KG1 (cell line): ENCODE results near the gene TPRG1.

Experiments used
- DNase-seq: peaks from one replicate; lab custom pipeline; 2025; lab: John Stamatoyannopoulos, UW

The TPRG1 gene

DNA sequence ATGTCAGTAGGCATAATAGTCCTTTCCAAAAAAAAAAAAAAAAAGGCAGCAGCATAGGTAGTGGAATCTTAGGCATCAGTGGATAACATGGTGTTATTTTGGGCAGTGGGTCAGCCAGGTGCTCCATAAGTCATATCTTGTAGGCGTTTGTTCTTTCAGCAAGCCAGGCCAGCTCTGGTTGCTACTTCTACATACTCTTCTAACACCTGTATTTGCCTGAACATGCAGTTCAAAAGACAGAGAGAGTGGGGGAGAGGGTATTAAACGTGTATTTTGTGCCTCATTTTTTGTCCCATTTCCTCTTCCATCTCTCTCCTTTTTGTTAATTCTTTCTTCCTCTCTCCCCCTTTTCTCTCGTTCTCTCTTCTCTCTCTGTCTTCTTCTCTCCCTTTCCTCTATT lies 110.4 kb downstream of the TPRG1 start:
- DNase-seq, result no peak

DNA sequence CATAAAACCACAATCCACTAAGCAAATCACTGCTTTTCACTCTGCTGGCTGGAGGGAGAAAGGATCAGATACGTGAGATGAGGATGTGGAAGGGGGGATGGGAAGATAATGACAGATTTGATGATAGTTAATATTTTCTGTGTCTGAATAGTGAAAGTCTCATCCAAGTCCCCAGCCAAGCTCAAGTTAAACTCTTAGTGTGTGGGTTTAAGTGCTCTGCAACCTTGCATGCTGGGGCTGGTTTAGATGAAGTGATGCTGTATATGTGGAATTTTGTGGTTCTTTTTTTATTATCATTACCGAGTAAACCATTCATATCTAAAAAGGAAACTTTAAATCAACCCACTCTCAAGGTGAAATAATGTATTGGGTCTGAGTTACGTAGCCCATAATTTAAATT lies 111.0 kb downstream of the TPRG1 start:
- DNase-seq, result no peak

DNA sequence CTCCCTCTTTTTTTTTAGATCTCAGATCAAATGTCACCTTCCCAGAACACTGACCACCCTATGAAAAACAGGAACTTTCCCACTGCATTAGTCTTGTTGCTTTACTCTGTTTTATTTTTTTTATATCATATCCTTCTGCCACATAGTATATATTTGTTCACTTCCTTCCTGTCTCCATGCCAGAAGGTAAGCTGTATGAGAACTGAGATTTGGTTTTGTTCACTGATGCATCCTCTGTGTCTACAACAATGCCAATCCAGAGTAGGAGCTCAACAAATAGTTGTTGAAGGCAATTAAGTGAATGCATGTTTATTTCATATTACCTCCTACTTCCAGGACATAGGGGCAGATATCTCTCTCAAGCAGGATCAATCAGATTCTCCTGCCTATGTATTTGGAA lies 114.4 kb downstream of the TPRG1 start:
- no peak for DNase-seq

DNA sequence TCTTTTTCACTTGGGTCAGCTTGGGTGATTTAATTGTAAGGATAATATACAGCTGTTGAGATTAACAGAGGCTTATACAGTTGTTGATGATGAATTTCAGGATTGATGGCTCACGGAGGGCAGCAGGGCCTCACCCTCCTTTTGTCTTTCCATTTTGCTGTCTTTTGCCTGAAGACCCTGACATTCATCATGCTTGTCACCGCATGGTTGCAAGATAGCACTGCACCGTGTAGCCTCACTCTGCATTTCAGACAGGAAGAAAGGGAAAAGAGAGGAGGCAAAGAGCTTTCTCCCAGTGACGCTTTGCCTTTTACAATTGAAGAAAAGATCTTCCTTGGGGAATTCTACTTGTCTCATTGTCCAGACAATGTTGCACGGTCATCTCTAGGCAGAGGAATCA lies 115.1 kb downstream of the TPRG1 start:
- no peak for DNase-seq

DNA sequence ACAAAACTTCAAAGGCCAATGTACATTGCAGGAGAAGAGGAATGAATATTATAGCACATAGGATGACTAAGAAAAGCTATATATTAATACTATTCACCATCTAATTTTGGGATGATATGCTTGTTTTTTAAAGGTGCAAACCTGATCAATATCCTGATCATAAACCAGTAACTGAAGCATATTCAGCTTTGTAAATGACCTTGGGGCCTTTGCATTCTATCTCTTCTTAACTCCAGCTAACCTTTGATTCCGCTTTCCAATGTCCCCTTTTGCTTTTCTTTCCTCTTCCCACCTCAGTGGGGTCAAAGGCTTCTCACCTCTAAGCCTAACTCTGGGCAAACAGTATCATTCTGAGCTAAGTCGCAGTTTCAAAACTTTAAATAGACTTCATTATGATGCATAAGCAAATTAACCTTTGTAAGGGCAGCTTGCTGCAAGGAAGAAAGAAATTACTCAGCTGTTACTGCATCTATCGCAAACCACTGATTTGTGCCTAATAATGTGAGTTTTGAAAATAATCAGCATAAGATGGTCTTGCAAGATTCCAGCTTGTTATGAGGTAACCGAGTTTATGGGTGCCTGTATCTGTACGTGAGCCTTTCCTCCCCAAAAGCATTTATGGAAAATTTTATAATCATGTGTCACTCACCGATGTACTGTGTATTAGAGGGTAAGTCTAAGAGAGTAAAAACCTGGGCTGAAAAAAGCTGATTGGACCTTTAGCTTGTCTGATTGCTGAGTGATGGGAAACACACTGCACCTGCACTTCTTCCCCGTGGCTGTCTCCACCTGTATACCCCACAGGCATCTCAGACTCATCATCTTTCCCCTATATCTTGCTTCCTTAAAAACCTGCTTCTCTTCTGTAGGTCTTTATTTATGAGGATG lies 116.8 kb downstream of the TPRG1 start:
- DNase-seq, result no peak

- DNase-seq, result no peak
Observed at GRCh38 chr3:189289251-189289650, 117.5 kb downstream of the TPRG1 start.

DNA sequence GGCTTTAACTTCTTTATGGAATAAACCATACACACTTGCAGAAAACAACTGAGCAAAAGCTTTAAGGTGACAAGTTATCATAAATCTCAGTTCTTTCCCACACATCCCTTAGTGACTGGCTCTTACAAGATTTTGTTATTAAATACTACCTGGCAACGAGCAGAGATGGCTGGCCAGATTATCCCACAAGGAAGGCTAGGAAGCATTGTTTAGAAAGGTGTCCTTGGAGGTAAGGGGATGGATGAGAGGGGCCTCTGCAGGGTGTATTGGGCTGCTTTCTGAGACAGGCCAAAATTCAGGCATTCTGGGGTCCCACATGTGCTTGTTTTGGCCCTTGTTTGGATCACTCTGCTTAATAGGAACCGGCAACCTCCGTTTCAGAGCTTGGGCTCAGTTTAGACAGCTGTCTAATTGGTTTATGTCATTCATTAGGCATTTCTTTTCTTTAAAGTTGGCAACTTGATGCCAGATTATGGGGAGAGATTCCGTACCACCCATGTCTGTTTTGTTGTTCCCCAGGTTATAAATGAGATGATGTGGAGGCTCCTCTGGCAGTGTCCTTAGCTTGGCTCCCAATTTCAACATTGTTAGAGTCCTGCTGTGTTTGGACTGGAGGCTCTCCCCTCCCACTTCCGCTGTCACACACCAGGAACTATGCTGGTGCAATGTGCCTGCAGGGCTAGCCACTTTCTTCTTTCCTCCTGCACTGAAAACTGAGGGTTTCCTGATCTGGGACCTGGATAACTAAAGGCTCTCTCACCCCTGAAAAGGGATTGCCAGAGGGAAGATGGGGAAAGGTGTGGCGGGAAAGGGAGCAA lies 121.1 kb downstream of the TPRG1 start:
- no peak for DNase-seq

GRCh38 chr3:189294649-189295048 lies 122.9 kb downstream of the TPRG1 start:
- no peak for DNase-seq

DNA sequence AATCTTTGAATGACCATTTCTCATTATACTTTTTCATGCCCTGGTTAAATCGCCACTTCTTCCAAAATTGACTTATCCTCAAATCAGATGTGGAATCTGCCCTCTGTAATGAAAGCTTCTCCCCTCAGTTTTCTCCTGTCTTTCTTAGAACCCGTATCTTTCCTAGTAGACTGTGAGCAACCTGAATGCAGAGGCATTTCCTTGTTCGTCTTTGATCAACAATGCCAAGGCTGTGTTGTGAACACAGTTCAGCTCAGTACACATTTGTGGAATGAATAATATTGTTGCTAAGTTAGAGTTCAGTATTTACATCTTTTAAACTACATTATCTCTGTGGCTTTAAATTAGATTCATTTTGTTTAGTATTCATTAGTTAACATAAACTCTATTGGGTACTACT lies 123.3 kb downstream of the TPRG1 start:
- no peak for DNase-seq

- DNase-seq, result no peak
Observed at GRCh38 chr3:189297932-189298331, 126.2 kb downstream of the TPRG1 start.

GRCh38 chr3:189298469-189299375 lies 127.0 kb downstream of the TPRG1 start:
- no peak for DNase-seq

- no peak for DNase-seq
Observed at GRCh38 chr3:189300345-189300744, 128.6 kb downstream of the TPRG1 start.

DNA sequence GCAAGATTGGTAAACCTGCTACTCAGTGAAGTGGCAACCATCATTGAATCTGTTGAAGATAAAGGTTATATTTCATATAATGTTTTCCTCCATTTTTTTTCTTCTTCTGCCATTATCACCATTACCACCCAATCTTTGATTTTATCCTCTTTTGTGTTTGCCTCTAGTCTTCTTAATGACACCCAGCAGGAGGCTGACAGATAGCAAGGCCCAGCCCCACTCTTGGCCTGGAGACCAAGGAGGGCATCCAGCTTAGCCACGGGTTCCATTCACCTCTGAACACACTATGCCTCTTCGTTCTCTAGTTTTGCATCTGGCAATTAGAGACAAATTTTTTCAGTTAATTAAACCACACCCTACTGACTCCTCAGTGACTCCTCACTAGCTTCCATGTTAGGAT lies 129.7 kb downstream of the TPRG1 start:
- no peak for DNase-seq

DNA sequence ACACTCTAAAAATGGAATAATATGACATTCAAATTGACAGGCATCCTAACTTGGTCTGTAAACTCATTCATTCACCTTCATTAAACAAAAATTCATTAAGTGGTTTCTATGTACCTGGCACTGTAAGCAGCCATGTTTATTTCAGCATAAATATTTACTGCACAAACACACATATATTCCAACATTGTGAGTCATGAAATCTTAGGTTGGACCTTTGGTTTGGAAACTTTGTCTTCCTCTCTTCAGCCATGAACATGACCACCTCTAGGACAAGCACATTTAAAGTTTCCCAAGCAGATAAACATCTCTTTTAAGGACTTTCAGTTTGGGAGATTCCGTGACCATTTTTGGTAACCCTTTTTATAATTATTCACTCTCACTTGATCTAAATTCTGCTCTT lies 131.8 kb downstream of the TPRG1 start:
- no peak for DNase-seq

GRCh38 chr3:189304465-189305351 lies 132.9 kb downstream of the TPRG1 start:
- no peak for DNase-seq

GRCh38 chr3:189305412-189305811 lies 133.6 kb downstream of the TPRG1 start:
- DNase-seq, result no peak

GRCh38 chr3:189307963-189308362 lies 136.2 kb downstream of the TPRG1 start:
- no peak for DNase-seq

GRCh38 chr3:189308608-189309007 lies 136.8 kb downstream of the TPRG1 start:
- no peak for DNase-seq

- no peak for DNase-seq
Observed at GRCh38 chr3:189309400-189309975, 137.7 kb downstream of the TPRG1 start.

- DNase-seq, result no peak
Observed at GRCh38 chr3:189311521-189311920, 139.8 kb downstream of the TPRG1 start.

GRCh38 chr3:189312866-189313265 lies 141.1 kb downstream of the TPRG1 start:
- no peak for DNase-seq
